Activated CD4-positive, alpha-beta T cell treated with anti-CD3 and anti-CD28 coated beads for 24 hours (primary cell): Measurements from ENCODE around the gene ZNF836.
A peak's percentile ranks its signal among the peaks of the same experiment; 100 is the strongest.

Experiments
- DNase-seq, 2 donors: peaks; one replicate each; pipeline ENCODE4 v3.0.0-alpha.2; 2020; ENCODE audit warnings: low read depth in 2 of 2

ZNF836 gene

DNA sequence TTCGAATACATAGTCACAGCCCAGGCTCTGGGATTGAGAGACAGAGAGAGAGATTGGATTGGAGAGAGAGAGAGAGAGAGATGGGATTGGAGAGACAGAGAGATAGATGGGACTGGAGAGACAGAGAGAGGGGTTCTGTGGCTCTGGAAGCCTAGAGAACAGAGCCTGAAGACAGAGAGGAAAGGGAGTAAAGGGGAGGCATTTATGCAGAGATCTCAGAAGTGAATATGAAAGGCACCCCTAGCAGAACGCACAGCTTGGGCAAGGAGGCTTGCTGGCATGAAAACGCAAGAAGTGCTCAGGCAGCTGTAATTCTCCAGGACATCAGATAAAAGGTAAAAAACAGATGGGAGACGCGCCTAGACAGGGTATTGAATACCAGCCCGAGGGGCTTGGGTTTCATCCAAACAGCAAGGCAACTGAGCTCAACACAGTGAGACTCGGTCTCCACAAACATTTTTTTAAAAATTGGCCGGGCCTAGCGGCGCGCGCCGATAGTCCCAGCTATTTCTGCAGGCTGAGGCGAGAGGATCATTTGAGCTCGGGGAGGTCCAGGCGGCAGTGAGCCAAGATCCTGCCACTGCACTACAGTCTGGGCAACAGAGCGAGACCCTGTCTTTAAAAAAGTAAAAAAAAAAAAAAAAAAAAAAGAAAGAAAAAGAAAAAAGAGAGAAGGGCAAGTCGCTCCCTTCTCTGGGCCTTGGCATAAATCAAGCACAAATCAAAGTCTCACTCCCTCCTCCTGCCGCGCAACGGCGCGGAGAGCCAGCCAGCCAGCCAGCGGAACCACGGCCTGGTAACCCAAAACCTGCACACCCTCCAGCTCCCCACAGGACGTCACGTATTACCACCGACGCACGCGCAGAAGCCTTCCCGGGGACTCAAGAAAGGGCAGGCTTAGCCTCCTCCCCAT, 17.7 kb upstream of the ZNF836 start:
- DNase-seq, result peak in 1 of 2 donors; percentile 95

DNA sequence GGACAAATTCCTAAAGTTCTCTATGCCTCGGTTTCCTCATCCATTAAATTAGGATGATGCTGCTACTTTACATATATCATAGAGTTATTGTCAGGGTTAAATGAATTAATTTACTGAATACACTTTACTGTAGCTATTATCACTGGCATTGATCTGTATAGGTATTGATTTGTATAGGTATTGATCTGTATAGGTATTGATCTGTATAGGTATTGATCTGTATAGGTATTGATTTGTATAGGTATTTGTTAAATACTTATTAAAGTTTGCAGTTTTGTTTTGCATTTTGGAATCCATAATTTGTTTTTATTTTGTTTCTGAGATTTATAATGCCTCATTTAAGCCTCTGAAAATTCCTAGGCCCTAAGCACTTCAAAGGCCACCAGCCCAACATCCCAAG, 16.0 kb upstream of the ZNF836 start:
- no peak for DNase-seq

DNA sequence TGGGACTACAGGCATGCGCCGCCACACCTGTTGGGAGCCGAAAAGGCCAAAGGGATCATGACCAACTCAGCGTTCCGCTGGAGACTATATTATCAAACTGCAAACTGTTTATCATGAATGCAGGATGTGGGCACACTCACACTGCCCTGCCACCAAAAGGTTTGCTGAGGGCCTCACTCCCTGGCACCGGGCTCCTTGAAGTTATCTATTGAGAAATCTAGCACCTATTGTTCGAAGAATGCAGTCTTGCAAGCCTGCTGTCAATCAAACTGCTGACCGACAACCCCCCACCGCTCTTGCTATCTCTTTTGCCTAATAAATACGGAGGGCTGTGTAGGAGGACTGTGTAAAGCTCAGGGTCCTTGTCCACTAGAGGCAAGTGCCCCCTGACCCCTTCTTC, 5.2 kb upstream of the ZNF836 start:
- DNase-seq, result no peak

DNA sequence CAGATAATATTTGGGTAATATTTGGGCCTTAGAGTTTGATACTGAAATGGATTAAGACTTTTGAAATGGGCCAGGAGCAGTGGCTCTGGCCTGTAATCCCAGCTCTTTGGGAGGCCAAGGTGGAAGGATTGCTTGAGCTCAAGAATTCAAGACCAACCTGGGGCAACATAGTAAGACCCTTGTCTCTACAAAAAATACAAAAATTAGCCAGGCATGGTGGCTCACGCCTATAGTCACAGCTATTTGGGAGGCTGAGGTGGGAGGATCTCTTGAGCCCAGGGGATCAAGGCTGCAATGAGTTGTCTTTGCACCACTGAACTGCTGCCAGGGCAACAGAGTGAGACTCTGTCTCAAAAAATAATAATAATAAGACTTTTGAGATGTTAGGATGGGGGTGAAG, 926 bp upstream of the ZNF836 start:
- no peak for DNase-seq

DNA sequence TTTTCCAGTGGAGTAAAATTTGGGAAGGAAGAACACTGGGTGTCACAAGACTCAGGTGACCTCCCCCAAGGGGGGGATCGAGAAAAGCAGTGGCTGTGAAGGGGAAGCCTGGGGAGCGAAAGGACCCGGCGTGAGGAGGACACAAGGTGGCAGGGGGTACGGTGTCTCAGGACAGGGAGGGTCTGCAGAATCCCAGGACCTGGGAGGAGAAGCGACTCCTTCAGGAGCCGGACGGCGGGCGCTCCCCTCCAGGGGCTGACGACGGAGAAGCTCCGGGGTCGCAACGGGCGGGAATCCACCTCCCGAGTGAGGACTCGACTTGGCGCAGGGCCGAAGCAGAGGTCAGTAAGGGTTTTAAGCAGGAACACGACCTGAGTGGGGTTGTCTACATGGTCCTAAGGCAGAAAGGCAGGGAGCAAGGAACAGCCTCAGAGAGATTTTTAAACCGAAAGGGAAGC, 529 bp downstream of the ZNF836 start:
- no peak for DNase-seq

DNA sequence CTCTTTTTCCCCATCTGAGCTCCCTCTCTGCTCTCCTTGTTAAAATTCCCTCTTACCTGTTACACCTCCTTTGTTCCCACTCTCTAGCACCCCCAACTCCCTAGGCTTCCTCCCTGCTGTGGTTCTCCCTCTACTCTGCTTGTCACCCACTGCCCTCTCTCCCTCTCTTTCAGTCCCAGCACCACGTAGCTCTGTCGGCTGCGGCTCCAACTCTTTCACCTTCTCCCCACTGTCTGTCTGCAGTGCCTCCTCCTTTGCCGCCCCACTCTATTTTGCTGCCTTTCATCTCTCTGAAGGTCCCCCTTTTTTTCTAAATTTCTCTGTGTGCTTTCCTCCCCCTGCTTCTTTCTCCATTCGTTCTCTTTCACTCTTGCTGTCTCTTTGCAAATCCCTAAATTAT, 1.1 kb downstream of the ZNF836 start:
- DNase-seq, result no peak

DNA sequence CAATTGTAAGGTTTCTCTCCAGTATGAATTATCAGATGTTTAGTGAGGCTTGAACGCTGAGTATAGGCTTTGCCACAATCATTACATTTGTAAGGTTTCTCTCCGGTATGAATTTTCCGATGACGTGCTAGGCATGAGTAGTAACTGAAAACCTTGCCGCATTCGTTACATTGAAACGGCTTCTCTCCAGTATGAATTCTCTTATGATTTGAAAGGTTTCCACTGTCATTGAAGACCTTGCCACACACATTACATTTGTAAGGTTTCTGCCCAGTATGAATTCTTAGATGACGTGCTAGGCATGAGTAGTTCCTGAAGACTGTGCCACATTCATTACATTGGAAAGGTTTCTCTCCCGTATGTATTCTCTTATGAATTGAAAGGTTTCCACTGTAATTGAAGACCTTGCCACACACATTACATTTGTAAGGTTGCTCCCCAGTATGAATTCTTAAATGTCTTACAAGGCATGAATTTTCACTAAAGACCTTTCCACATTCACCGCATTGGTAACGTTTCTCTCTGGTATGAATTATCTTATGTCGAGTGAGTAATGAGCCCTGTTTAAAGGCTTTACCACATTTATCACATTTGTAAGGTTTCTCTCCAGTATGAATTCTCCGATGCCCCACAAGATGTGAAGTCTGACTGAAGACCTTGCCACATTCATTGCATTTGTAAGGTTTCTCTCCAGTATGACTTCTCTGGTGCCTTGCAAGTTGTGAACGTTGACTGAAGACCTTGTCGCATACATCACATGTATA, 15.6 kb downstream of the ZNF836 start:
- DNase-seq, result no peak

DNA sequence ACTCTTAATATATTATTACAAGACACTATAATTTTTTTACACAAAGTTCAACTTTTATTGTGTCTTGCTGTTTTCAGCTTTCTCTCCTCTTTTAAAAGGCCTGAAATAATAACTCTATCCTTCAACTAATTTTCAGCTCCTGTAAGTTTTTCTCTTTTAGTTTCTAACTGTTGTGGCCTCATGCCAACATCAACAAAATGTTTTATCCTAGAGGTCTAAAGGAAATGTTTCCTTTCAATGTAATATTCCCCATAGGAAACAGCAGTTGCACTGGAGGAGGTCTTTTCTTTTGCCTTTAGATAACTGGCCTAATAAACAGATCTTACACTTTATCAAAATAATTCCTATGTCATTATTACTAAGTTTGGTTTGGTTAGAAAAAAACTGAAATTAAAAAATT, 23.2 kb downstream of the ZNF836 start:
- DNase-seq, result no peak

DNA sequence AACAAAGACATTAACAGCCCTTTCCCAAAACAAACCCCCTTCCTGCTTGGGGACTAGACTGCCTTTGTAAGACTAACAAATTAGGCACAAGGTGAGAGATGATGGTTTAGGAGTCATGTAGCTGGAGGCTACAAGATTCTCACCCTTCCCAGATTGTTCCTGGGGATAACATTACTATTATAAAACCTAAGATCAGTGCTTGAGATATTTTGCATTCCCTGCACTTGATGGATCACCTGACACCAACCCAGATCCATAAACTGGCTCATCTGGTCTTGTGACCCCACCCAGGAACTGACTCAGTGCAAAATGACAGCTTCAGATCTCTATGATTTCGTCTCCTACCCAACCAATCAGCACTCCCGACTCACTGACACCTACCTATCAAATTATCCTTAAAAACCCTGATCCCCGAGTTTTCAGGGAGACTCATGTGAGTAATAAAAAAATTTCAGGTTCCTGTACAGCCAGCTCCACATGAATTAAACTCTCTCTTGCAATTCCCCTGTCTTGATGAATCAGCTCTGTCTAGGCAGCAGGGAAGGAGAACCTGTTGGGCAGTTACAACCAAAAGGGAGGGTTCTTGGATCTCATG, 29.3 kb downstream of the ZNF836 start:
- no peak for DNase-seq

DNA sequence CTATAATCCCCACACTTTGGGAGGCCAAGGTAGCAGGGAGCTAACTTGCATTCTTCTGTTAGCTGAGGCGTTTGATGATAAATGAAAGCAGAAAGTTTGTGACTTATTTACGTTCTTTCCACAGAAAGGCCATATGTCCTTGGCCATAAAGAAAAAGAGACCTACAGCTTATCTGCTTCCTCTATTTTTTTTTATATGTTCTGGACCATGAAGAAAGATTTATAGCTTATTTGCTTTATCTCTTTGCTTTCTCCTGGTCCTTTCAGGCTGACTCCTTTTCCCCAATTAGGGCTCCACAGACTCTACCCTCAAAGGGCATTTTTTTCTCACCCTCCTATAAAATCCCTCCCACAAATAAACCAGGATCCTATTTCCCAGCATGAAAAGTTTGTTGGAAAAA, 30.2 kb downstream of the ZNF836 start:
- no peak for DNase-seq

DNA sequence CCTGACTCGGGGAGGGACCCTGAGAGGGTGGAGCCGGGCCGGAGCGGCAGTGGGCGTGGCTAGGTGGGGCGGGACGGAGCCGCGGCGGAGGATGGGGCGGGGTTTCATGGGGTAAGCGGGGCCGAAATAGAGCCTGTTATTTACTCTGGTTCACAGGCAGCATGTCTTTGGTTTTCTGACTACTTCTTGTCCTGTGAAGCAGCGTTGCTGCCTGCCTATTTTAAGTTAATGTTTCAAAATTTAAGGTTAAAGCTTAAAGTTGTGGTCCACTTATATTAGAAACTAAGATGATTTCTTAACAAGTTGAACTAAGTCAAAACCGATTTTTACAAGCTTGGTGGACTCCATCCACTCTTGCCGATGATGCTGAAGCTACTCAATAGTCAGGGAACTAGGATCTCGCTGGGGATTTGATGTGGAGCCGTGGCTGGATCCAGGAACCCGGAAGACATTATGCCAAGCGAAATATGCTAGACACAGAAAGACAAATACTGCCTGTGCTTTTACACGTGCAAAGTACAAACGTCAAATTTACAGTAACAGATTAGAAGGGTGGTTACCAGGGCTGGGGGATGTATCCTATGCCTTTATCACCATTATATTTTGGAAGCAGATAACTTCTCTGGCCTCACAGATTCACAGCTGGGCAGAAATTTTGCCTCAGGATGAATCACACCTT, 31.2 kb downstream of the ZNF836 start:
- DNase-seq, result no peak

DNA sequence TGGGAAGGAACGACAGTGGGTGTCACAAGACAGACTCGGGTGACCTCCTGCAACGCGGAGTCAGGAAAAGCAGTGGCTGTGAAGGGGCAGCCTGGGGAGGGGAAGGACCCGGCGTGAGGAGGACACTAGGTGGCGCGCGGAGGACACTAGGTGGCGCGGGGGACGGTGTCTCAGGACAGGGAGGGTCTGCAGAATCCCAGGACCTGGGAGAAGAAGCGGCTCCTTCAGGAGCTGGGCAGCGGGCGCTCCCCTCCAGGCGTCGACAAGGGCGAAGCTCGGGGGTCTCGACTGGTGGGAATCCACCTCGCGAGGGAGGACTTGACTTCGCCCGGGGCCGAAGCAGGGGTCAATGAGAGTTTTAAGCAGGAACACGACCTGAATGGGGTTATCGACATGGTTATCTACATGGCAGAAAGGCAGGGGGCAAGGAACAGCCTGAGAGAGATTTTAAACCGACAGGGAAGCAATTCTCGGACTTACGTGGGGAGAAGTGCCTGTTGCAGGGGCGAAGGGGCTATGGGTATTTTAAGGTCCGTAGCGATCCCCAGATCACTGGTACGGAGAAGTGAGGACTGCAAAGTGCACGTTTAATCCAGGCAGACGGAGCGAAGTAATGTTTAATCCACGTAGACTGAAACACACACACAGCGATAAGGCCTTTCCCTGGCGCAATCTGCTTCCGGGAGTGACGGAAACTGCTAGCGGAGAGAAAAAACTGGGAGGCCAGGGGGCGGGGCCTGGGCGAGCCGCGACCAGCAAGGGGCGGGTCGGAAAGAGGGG, 32.0 kb downstream of the ZNF836 start, which contains the start of gene ZNF616:
TSS of gene ZNF616 (minus strand) at position 687 of the 780 bp plus-strand sequence. CDS start 9,426 bp downstream, outside the sequence.
- peak; percentile 94 to 98 for DNase-seq

DNA sequence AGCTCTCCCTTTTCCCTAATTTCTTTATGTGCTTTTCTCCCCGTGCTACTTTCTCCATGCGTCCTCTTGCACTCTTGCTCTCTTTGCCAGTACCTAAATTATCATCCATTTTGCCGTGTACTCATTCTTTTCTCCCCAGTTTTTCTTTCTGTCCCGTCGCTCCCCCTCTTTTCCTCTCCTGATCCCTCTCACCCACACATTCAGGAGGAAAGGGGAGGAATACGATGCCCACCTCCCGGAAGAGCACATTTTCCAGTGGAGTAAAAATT, 32.5 kb downstream of the ZNF836 start:
- DNase-seq, result no peak

DNA sequence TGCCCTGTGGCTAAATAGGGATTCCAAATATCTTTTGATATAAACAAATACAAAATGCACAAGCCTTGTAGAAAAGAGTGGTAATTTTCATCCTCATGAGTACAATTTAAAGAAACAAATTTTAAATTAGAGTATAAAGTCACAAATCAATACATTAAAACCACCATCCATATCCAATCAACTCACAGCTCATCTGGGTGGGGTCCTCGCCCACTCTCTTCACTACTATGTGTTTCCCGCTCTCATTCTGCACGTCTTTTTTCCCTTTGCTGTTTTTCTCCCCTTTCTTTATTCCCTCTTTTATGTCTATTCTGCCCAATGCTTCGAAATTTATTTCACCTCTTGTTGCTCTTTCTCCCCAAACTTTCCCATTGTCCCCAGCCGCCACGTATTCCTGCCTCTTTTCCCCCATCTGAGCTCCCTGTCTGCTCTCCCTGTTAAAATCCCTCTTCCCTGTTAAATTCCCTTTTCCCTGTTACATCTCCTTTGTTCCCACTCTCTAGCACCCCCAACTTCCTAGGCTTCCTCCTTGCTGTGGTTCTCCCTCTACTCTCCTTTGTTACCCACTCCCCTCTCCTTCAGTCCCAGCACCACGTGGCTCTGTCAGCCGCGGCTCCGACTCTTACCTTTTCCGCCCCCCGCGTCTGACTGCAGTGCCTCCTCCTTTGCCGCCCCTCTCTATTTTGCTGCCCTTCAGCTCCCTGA, 33.0 kb downstream of the ZNF836 start:
- DNase-seq, result peak; percentile 12 to 18

DNA sequence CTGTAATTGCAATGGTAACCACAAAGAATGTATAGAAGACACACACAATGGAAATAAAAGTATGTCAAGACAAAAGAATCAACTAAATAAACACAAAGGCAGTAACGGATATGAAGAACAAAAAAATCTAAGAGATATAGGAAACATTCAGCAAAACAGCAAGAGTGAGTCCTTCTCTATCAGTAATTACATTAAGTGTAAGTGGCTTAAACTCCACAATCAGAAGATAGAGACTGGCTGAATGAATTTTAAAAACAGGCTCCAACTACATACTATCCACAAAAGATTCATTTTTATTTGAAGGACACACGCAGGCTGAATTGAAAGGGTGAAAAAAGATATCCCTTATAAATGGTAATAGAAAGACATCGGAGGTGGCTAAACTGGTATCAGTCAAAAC, 51.1 kb downstream of the ZNF836 start:
- DNase-seq, result no peak

DNA sequence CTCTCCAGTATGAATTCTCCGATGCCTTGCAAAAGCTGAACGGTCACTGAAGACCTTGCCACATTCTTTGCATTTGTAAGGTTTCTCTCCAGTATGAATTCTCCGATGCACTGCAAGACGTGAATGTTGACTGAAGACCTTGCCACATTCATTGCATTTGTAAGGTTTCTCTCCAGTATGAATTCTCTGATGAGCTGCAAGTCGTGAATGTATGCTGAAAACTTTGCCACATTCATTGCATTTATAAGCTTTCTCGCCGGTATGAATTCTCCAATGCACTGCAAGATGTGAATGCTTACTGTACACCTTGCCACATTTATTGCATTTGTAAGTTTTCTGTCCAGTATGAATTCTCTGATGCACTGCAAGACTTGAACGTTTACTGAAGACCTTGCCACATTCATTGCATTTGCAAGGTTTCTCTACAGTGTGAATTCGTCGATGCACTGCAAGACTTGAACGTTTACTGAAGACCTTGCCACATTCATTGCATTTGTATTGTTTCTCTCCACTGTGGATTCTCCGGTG, 55.8 kb downstream of the ZNF836 start:
- no peak for DNase-seq

DNA sequence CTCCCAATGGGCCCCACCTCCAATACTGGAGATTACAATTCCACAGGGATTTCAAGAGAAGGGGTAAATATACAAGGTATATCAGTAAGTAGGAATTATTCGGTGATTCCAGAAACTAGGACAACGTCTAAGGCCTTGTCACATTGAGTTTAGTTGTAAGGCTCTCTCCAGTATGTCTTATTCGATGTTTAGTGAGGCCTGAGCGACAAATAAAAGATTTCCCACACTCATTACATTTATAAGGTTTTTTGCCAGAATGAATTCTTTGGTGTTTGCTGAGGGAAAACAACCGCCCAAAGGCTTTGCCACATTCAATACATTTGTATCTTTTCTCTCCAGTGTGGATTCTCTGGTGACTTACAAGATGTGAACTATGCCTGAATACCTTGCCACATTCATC, 56.7 kb downstream of the ZNF836 start:
- no peak for DNase-seq

DNA sequence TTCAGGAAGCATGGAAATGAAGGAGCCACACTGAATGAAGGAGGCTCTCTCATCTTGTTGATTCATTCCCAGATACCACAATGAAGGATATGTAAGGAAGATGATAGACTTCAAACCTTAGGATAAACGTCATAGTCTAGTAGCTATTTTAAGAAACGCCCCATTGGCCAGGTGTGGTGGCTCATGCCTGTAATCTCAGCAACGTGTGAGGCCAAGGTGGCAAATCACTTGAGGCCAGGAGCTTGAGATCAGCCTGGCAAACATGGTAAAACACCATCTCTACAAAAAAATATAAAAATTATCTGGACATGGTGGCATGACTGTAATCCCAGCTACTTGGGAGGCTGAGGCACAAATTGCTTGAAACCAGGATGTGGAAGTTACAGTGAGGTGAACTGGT, 58.8 kb downstream of the ZNF836 start:
- DNase-seq, result no peak

DNA sequence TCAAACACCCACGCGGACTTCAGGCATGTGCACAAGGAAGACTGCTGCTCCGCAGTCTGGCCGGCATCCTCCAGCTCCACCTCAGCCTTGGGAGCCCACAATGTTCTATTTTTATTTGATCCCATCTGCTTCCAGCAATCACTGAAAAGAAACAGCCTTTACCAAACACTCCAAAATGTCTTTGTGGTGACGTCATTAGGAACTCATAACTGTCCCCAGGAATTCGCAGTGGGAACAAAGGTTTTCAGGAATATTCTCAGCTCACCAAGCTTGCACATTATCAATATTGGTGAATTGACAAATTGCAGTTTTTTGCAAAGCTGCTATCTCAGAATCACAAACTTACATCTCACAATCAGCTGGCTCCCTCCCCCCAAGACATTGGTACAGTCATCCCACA, 60.6 kb downstream of the ZNF836 start:
- DNase-seq, result no peak
